ENCODE data around the gene DAPL1.
"Not testable (repeated sequence)": the region's sequence is repeated elsewhere in the genome, so short reads cannot be mapped to it uniquely, and the experiment has no call there.

DNA sequence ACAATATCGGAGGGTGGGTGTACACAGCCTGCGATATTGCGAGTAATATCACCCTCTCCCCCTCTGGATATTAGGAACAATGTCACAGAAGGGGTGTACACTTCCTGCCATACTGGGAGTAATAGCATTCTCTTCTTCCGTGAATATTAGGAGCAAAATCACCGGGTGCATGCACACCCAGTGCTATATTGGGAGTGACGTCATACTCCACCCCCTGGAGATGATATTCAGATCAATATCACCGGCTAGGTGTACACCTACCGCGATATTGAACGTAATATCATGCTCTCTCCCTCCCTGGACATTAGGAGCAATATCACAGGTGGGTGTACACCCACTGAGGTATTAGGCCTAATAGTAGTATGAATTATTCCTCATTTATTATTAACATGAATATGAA is 70.4 kb downstream of the DAPL1 start:
- TF ChIP-seq, protein P1, sequence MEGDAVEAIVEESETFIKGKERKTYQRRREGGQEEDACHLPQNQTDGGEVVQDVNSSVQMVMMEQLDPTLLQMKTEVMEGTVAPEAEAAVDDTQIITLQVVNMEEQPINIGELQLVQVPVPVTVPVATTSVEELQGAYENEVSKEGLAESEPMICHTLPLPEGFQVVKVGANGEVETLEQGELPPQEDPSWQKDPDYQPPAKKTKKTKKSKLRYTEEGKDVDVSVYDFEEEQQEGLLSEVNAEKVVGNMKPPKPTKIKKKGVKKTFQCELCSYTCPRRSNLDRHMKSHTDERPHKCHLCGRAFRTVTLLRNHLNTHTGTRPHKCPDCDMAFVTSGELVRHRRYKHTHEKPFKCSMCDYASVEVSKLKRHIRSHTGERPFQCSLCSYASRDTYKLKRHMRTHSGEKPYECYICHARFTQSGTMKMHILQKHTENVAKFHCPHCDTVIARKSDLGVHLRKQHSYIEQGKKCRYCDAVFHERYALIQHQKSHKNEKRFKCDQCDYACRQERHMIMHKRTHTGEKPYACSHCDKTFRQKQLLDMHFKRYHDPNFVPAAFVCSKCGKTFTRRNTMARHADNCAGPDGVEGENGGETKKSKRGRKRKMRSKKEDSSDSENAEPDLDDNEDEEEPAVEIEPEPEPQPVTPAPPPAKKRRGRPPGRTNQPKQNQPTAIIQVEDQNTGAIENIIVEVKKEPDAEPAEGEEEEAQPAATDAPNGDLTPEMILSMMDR (IDR thresholded peaks at IDR 0.05), result not testable (repeated sequence)
- not testable (repeated sequence) for TF ChIP-seq POLR2A (IDR thresholded peaks at IDR 0.05)

All from body of pancreas (tissue), 4 donors.